Activated T-cell treated with anti-CD3 and anti-CD28 coated beads, Interleukin-2, amount 50 U/mL, for 4 hours (primary cell): ENCODE data around the gene UCP3. TPM values are rescaled to one million over a fixed set of nuclear protein-coding genes. Genes with fewer than 3 reads are reported as not detected.
A peak's percentile ranks its signal among the peaks of the same experiment; 100 is the strongest.

Experiments
- ATAC-seq, 2 donors: fragments of 200-7000 bp; cut with Tn5 transposase; one replicate each; pipeline ENCODE4 v1.10.0; 2021
- DNase-seq: peaks from one replicate; pipeline ENCODE4 v3.0.0-alpha.2; 2020
- H3K27me3 Mint-ChIP-seq: one replicate; pipeline ENCODE4 v1.8.0; 2021; ENCODE audit warnings: low read depth, mixed read lengths
- H3K36me3 Mint-ChIP-seq: one replicate; pipeline ENCODE4 v1.8.0; 2022; ENCODE audit warnings: mixed read lengths; ENCODE audit not compliant: insufficient read depth
- H3K4me1 Mint-ChIP-seq: one replicate; pipeline ENCODE4 v1.8.0; 2021; ENCODE audit warnings: low read depth, mixed read lengths
- H3K4me3 Mint-ChIP-seq: one replicate; pipeline ENCODE4 v1.8.0; 2021; ENCODE audit warnings: mild to moderate bottlenecking, moderate library complexity, mixed read lengths
- H3K9me3 Mint-ChIP-seq: one replicate; pipeline ENCODE4 v1.8.0; 2021; ENCODE audit warnings: mixed read lengths
- total RNA-seq, 3 donors: library from RNA; stranded (reverse); gene quantifications; one replicate each; pipeline ENCODE4 v1.2.1, GENCODE V29; 2021

The UCP3 gene
- total RNA-seq, 3 donors from 2014 or later = 1.3 to 2.6 (median 1.7) TPM

GRCh38 chr11:73969991-73970800 is 38.7 kb downstream of the UCP3 start:
- Mint-ChIP-seq H3K4me1 (peaks cover 82% of the 10 kb centered on the region), H3K4me3 (no peak overlapping the region), H3K9me3 (no peaks in the 10 kb centered on the region), H3K27me3 (no peaks in the 10 kb centered on the region), H3K36me3 (peaks cover 10% of the 10 kb centered on the region)
- ATAC-seq = peak; percentile 15 to 27
- no peak for DNase-seq

GRCh38 chr11:73969091-73969490 is 39.8 kb downstream of the UCP3 start:
- no peaks in the 10 kb centered on the region for H3K36me3 Mint-ChIP-seq
- no peak overlapping the region for H3K4me3 Mint-ChIP-seq
- DNase-seq (no peak), ATAC-seq (no peak)
- H3K4me1 Mint-ChIP-seq = peaks cover 78% of the 10 kb centered on the region
- H3K9me3 Mint-ChIP-seq = no peaks in the 10 kb centered on the region
- no peaks in the 10 kb centered on the region for H3K27me3 Mint-ChIP-seq

- peaks cover 74% of the 10 kb centered on the region for H3K4me1 Mint-ChIP-seq
- H3K36me3 Mint-ChIP-seq = no peaks in the 10 kb centered on the region
- H3K27me3 Mint-ChIP-seq = no peaks in the 10 kb centered on the region
- ATAC-seq (no peak), DNase-seq (no peak)
- H3K9me3 Mint-ChIP-seq = no peaks in the 10 kb centered on the region
- no peak overlapping the region for H3K4me3 Mint-ChIP-seq
Observed at GRCh38 chr11:73968356-73968966, 40.4 kb downstream of the UCP3 start.

- Mint-ChIP-seq H3K4me1 (peaks cover 48% of the 10 kb centered on the region), H3K4me3 (no peak overlapping the region), H3K9me3 (no peaks in the 10 kb centered on the region), H3K27me3 (no peaks in the 10 kb centered on the region), H3K36me3 (no peaks in the 10 kb centered on the region)
- DNase-seq = no peak
- ATAC-seq = no peak
Observed at GRCh38 chr11:73965764-73966121, 43.1 kb downstream of the UCP3 start.

GRCh38 chr11:73965076-73965763 is 43.7 kb downstream of the UCP3 start:
- no peaks in the 10 kb centered on the region for H3K9me3 Mint-ChIP-seq
- no peak overlapping the region for H3K4me3 Mint-ChIP-seq
- DNase-seq (no peak), ATAC-seq (no peak)
- peaks cover 43% of the 10 kb centered on the region for H3K4me1 Mint-ChIP-seq
- H3K27me3 Mint-ChIP-seq = no peaks in the 10 kb centered on the region
- H3K36me3 Mint-ChIP-seq = no peaks in the 10 kb centered on the region

GRCh38 chr11:73963861-73964260 is 45.0 kb downstream of the UCP3 start:
- Mint-ChIP-seq H3K9me3 (no peaks in the 10 kb centered on the region), H3K36me3 (no peaks in the 10 kb centered on the region)
- peak in 1 of 2 donors; percentile 6 for ATAC-seq

GRCh38 chr11:73962101-73962705 is 46.7 kb downstream of the UCP3 start:
- H3K4me3 Mint-ChIP-seq = no peak overlapping the region
- H3K4me1 Mint-ChIP-seq = peaks cover 17% of the 10 kb centered on the region

More at GRCh38 chr11:73963861-73964260, 45.0 kb downstream of the UCP3 start:
- DNase-seq = no peak
- H3K4me3 Mint-ChIP-seq = no peak overlapping the region
- H3K4me1 Mint-ChIP-seq = peaks cover 29% of the 10 kb centered on the region
- H3K27me3 Mint-ChIP-seq = no peaks in the 10 kb centered on the region

GRCh38 chr11:73961321-73961720 is 47.6 kb downstream of the UCP3 start:
- Mint-ChIP-seq H3K36me3 (no peaks in the 10 kb centered on the region), H3K4me1 (peaks cover 17% of the 10 kb centered on the region), H3K27me3 (peaks cover 6% of the 10 kb centered on the region), H3K9me3 (no peaks in the 10 kb centered on the region), H3K4me3 (no peak overlapping the region)
- DNase-seq (no peak), ATAC-seq (no peak)

More at GRCh38 chr11:73962101-73962705, 46.7 kb downstream of the UCP3 start:
- DNase-seq (no peak), ATAC-seq (no peak)
- H3K36me3 Mint-ChIP-seq = no peaks in the 10 kb centered on the region
- H3K27me3 Mint-ChIP-seq = peaks cover 4% of the 10 kb centered on the region
- H3K9me3 Mint-ChIP-seq = no peaks in the 10 kb centered on the region

- no peak overlapping the region for H3K4me3 Mint-ChIP-seq
- no peak for ATAC-seq
- peaks cover 6% of the 10 kb centered on the region for H3K27me3 Mint-ChIP-seq
- DNase-seq = no peak
- H3K36me3 Mint-ChIP-seq = no peaks in the 10 kb centered on the region
- H3K4me1 Mint-ChIP-seq = peaks cover 2% of the 10 kb centered on the region
- H3K9me3 Mint-ChIP-seq = no peaks in the 10 kb centered on the region
Observed at GRCh38 chr11:73958521-73959141, 50.3 kb downstream of the UCP3 start.

GRCh38 chr11:73957654-73958361 is 51.1 kb downstream of the UCP3 start:
- ATAC-seq = no peak
- Mint-ChIP-seq H3K4me1 (peaks cover 2% of the 10 kb centered on the region), H3K27me3 (peaks cover 6% of the 10 kb centered on the region), H3K4me3 (no peak overlapping the region), H3K9me3 (no peaks in the 10 kb centered on the region), H3K36me3 (no peaks in the 10 kb centered on the region)
- DNase-seq = no peak

GRCh38 chr11:73956876-73957653 is 51.8 kb downstream of the UCP3 start:
- peak in 1 of 2 donors; percentile 18 for ATAC-seq
- no peak for DNase-seq
- Mint-ChIP-seq H3K4me3 (peak overlapping the region; percentile 30), H3K36me3 (no peaks in the 10 kb centered on the region), H3K4me1 (peaks cover 2% of the 10 kb centered on the region), H3K27me3 (peaks cover 6% of the 10 kb centered on the region), H3K9me3 (no peaks in the 10 kb centered on the region)

- Mint-ChIP-seq H3K4me3 (no peak overlapping the region), H3K27me3 (peaks cover 2% of the 10 kb centered on the region), H3K4me1 (no peaks in the 10 kb centered on the region), H3K36me3 (no peaks in the 10 kb centered on the region), H3K9me3 (no peaks in the 10 kb centered on the region)
- no peak for ATAC-seq
- no peak for DNase-seq
Observed at GRCh38 chr11:73951797-73952196, 57.1 kb downstream of the UCP3 start.
